HUES6 (cell line): ENCODE data around the gene TM9SF4.

ENCODE experiments used
- H3K27ac ChIP-seq: 2 replicates; pipeline ENCODE4 v1.7.0; 2013; ENCODE audit warnings: low read depth, mild to moderate bottlenecking, low read length, inconsistent platforms
- H3K27me3 ChIP-seq: 2 replicates; pipeline ENCODE4 v1.6.1; 2013; ENCODE audit warnings: low read length; ENCODE audit not compliant: control insufficient read depth, insufficient read depth
- H3K36me3 ChIP-seq: 2 replicates; pipeline ENCODE4 v1.6.1; 2013; ENCODE audit warnings: low read length; ENCODE audit not compliant: control insufficient read depth, insufficient read depth
- H3K4me1 ChIP-seq: 2 replicates; pipeline ENCODE4 v1.6.1; 2013; ENCODE audit warnings: low read length; ENCODE audit not compliant: control insufficient read depth, insufficient read depth
- H3K4me3 ChIP-seq: 2 replicates; pipeline ENCODE4 v1.5.1; 2013; ENCODE audit warnings: low read depth, low read length
- H3K9ac ChIP-seq: one replicate; pipeline ENCODE4 v1.6.1; 2013; ENCODE audit warnings: mild to moderate bottlenecking, low read length
- H3K9me3 ChIP-seq: 2 replicates; pipeline ENCODE4 v1.6.1; 2013; ENCODE audit warnings: low read depth, low read length; ENCODE audit not compliant: control insufficient read depth, insufficient read depth

The TM9SF4 gene

GRCh38 chr20:32109392-32110172 is at the start of gene TM9SF4:
Gene TM9SF4, plus strand, starts transcription at chr20:32109714. Its CDS starts 27 bp downstream, at chr20:32109741.
- peak within 1 kb of the TSS; percentile 100 for H3K27ac ChIP-seq
- peak within 1 kb of the TSS; percentile 99 for H3K9ac ChIP-seq
- H3K4me1 ChIP-seq: 0 out of 2 replicates have a peak, but pooled peaks cover 4% of the 10 kb centered on the region
- H3K36me3 ChIP-seq: no peaks in the 10 kb centered on the region
- H3K9me3 ChIP-seq: no peaks in the 10 kb centered on the region
- H3K4me3 ChIP-seq: peak within 1 kb of the TSS; percentile 97
- H3K27me3 ChIP-seq: no peaks in the 10 kb centered on the region

GRCh38 chr20:32062776-32063170 is 46.7 kb upstream of the TM9SF4 start:
- Histone ChIP-seq H3K9ac (no peak overlapping the region), H3K36me3 (no peaks in the 10 kb centered on the region), H3K9me3 (peaks cover 14% of the 10 kb centered on the region; the same call in 1 of the 2 replicates), H3K4me3 (no peak overlapping the region), H3K4me1 (no peaks in the 10 kb centered on the region), H3K27me3 (peaks cover 8% of the 10 kb centered on the region), H3K27ac (no peak overlapping the region)

- Histone ChIP-seq H3K4me1 (no peaks in the 10 kb centered on the region), H3K9ac (no peak overlapping the region)
Observed at GRCh38 chr20:32063695-32064094, 45.8 kb upstream of the TM9SF4 start.

GRCh38 chr20:32064667-32065066 is 44.8 kb upstream of the TM9SF4 start:
- H3K9me3 ChIP-seq: peaks cover 15% of the 10 kb centered on the region; the same call in 1 of the 2 replicates
- no peaks in the 10 kb centered on the region for H3K36me3 ChIP-seq
- H3K27me3 ChIP-seq: peaks cover 4% of the 10 kb centered on the region
- no peak overlapping the region for H3K4me3 ChIP-seq
- no peak overlapping the region for H3K9ac ChIP-seq
- H3K27ac ChIP-seq: no peak overlapping the region
- no peaks in the 10 kb centered on the region for H3K4me1 ChIP-seq

More at GRCh38 chr20:32063695-32064094, 45.8 kb upstream of the TM9SF4 start:
- no peak overlapping the region for H3K4me3 ChIP-seq
- H3K27me3 ChIP-seq: peaks cover 7% of the 10 kb centered on the region
- no peaks in the 10 kb centered on the region for H3K36me3 ChIP-seq
- H3K27ac ChIP-seq: no peak overlapping the region
- peaks cover 15% of the 10 kb centered on the region; the same call in 1 of the 2 replicates for H3K9me3 ChIP-seq

- Histone ChIP-seq H3K4me3 (no peak overlapping the region), H3K9ac (no peak overlapping the region)
Observed at GRCh38 chr20:32067234-32067821, 42.2 kb upstream of the TM9SF4 start.

GRCh38 chr20:32068174-32068573 is 41.3 kb upstream of the TM9SF4 start:
- H3K9ac ChIP-seq: no peak overlapping the region
- H3K4me3 ChIP-seq: no peak overlapping the region
- H3K27ac ChIP-seq: no peak overlapping the region
- no peaks in the 10 kb centered on the region for H3K4me1 ChIP-seq
- H3K27me3 ChIP-seq: no peaks in the 10 kb centered on the region
- H3K9me3 ChIP-seq: peaks cover 25% of the 10 kb centered on the region
- H3K36me3 ChIP-seq: no peaks in the 10 kb centered on the region

More at GRCh38 chr20:32067234-32067821, 42.2 kb upstream of the TM9SF4 start:
- H3K36me3 ChIP-seq: no peaks in the 10 kb centered on the region
- H3K9me3 ChIP-seq: peaks cover 25% of the 10 kb centered on the region
- no peak overlapping the region for H3K27ac ChIP-seq
- no peaks in the 10 kb centered on the region for H3K27me3 ChIP-seq
- no peaks in the 10 kb centered on the region for H3K4me1 ChIP-seq

GRCh38 chr20:32069711-32070110 is 39.8 kb upstream of the TM9SF4 start:
- Histone ChIP-seq H3K4me1 (no peaks in the 10 kb centered on the region), H3K9ac (no peak overlapping the region)

GRCh38 chr20:32070282-32070681 is 39.2 kb upstream of the TM9SF4 start:
- Histone ChIP-seq H3K9ac (no peak overlapping the region), H3K4me3 (no peak overlapping the region)

More at GRCh38 chr20:32069711-32070110, 39.8 kb upstream of the TM9SF4 start:
- Histone ChIP-seq H3K36me3 (no peaks in the 10 kb centered on the region), H3K9me3 (peaks cover 30% of the 10 kb centered on the region), H3K27me3 (no peaks in the 10 kb centered on the region), H3K4me3 (no peak overlapping the region), H3K27ac (no peak overlapping the region)

GRCh38 chr20:32070690-32071213 is 38.8 kb upstream of the TM9SF4 start:
- Histone ChIP-seq H3K9ac (no peak overlapping the region), H3K4me1 (no peaks in the 10 kb centered on the region), H3K4me3 (no peak overlapping the region), H3K9me3 (peaks cover 34% of the 10 kb centered on the region), H3K27ac (no peak overlapping the region), H3K36me3 (no peaks in the 10 kb centered on the region), H3K27me3 (no peaks in the 10 kb centered on the region)

More at GRCh38 chr20:32070282-32070681, 39.2 kb upstream of the TM9SF4 start:
- Histone ChIP-seq H3K4me1 (no peaks in the 10 kb centered on the region), H3K36me3 (no peaks in the 10 kb centered on the region), H3K9me3 (peaks cover 34% of the 10 kb centered on the region), H3K27me3 (no peaks in the 10 kb centered on the region), H3K27ac (no peak overlapping the region)

GRCh38 chr20:32071395-32072167 is 37.9 kb upstream of the TM9SF4 start:
- no peaks in the 10 kb centered on the region for H3K36me3 ChIP-seq
- no peak overlapping the region for H3K9ac ChIP-seq
- no peak overlapping the region for H3K4me3 ChIP-seq
- peaks cover 34% of the 10 kb centered on the region for H3K9me3 ChIP-seq
- H3K4me1 ChIP-seq: no peaks in the 10 kb centered on the region
- H3K27ac ChIP-seq: no peak overlapping the region
- no peaks in the 10 kb centered on the region for H3K27me3 ChIP-seq
